BJ (cell line): ENCODE data around the gene HIGD1A. TPM values are rescaled to one million over a fixed set of nuclear protein-coding genes. Genes with fewer than 3 reads are reported as not detected.

Source experiments
- CTCF ChIA-PET: fragments of 350-600 bp; formaldehyde crosslinking; extraction: SDS; loops from one replicate; lab custom pipeline; 2021; ENCODE audit warnings: antibody characterized with exemption, inconsistent platforms; lab: Yijun Ruan, JAX
- POLR2A ChIA-PET: fragments of 300-600 bp; sonication (Branson Sonifier 250); formaldehyde crosslinking; extraction: SDS; loops from one replicate; lab custom pipeline; 2021; ENCODE audit warnings: antibody characterized with exemption; lab: Charles Lee
- DNase-seq: peaks from one replicate; pipeline ENCODE4 v3.0.0-alpha.2; 2011; ENCODE audit warnings: low read depth
- H3K27me3 ChIP-seq: 2 replicates; pipeline ENCODE4 v1.6.0; 2011; ENCODE audit warnings: low read length; ENCODE audit not compliant: control insufficient read depth, insufficient read depth
- H3K36me3 ChIP-seq: 2 replicates; pipeline ENCODE4 v1.5.1; 2011; ENCODE audit warnings: low read length; ENCODE audit not compliant: control insufficient read depth, insufficient read depth
- H3K4me3 ChIP-seq: 2 replicates; pipeline ENCODE4 v1.5.1; 2011; ENCODE audit warnings: low read depth, mild to moderate bottlenecking, control low read depth, low read length
- CTCF ChIP-seq: IDR thresholded peaks from 2 replicates; pipeline ENCODE4 v1.5.1; 2011; ENCODE audit warnings: low read depth, mild to moderate bottlenecking, control low read depth, inconsistent platforms, low read length, moderate library complexity; ENCODE audit not compliant: insufficient read depth
- polyA plus RNA-seq: library from polyadenylated mRNA; depleted of rRNA; stranded (reverse); fragments of >200 nt; gene quantifications from 2 replicates; pipeline ENCODE4 v1.2.3, GENCODE V29; 2011

HIGD1A gene
- polyA plus RNA-seq, 1 experiment, result 51.1 TPM

- ChIA-PET POLR2A (no interaction called here), CTCF (interaction anchor here (0.7 to 2.2 kb wide), 4 partner anchors 12 to 255 kb away, joined by 3 to 10 read pairs (median 4); no protein-coding TSS in a partner anchor)
Measured at GRCh38 chr3:42756681-42757213, 47.5 kb downstream of the HIGD1A start.

GRCh38 chr3:42755681-42756578, 48.4 kb downstream of the HIGD1A start:
- ChIA-PET CTCF (interaction anchor here (0.8 to 3.4 kb wide), 11 partner anchors 8 to 280 kb away, joined by 3 to 30 read pairs (median 3); no protein-coding TSS in a partner anchor), POLR2A (no interaction called here)
- no peak overlapping the region for H3K4me3 ChIP-seq
- peaks cover 7% of the 10 kb centered on the region; the same call in 1 of the 2 replicates for H3K27me3 ChIP-seq
- no peak for DNase-seq
- TF ChIP-seq CTCF, result peak; percentile 76
- no peaks in the 10 kb centered on the region for H3K36me3 ChIP-seq

More at GRCh38 chr3:42756681-42757213, 47.5 kb downstream of the HIGD1A start:
- H3K27me3 ChIP-seq, result peaks cover 7% of the 10 kb centered on the region; the same call in 1 of the 2 replicates
- TF ChIP-seq CTCF, result no peak
- no peaks in the 10 kb centered on the region for H3K36me3 ChIP-seq
- no peak overlapping the region for H3K4me3 ChIP-seq
- no peak for DNase-seq

GRCh38 chr3:42753757-42754156, 50.5 kb downstream of the HIGD1A start:
- Histone ChIP-seq H3K4me3 (no peak overlapping the region), H3K36me3 (no peaks in the 10 kb centered on the region), H3K27me3 (peaks cover 7% of the 10 kb centered on the region; the same call in 1 of the 2 replicates)
- DNase-seq, result no peak
- no peak for TF ChIP-seq CTCF
- POLR2A ChIA-PET, result no interaction called here
- CTCF ChIA-PET, result interaction anchor here (0.5 to 3.4 kb wide), 4 partner anchors 9 to 32 kb away, joined by 3 to 30 read pairs (median 4); no protein-coding TSS in a partner anchor

GRCh38 chr3:42752961-42753360, 51.3 kb downstream of the HIGD1A start:
- Histone ChIP-seq H3K27me3 (peaks cover 4% of the 10 kb centered on the region; the same call in 1 of the 2 replicates), H3K36me3 (no peaks in the 10 kb centered on the region), H3K4me3 (no peak overlapping the region)
- no peak for TF ChIP-seq CTCF
- POLR2A ChIA-PET, result no interaction called here
- CTCF ChIA-PET, result interaction anchor here (3.4 kb wide), 1 partner anchor 8 kb away, joined by 30 read pairs; no protein-coding TSS in a partner anchor
- no peak for DNase-seq

- CTCF ChIA-PET, result interaction anchor here (1.0 kb wide), 1 partner anchor 10 kb away, joined by 3 read pairs; no protein-coding TSS in a partner anchor
- DNase-seq, result no peak
- POLR2A ChIA-PET, result no interaction called here
- peaks cover 4% of the 10 kb centered on the region; the same call in 1 of the 2 replicates for H3K27me3 ChIP-seq
- H3K4me3 ChIP-seq, result no peak overlapping the region
- TF ChIP-seq CTCF, result no peak
- H3K36me3 ChIP-seq, result no peaks in the 10 kb centered on the region
Measured at GRCh38 chr3:42752441-42752840, 51.8 kb downstream of the HIGD1A start.
